GM13977 (cell line): Measurements from ENCODE around the gene BIRC7.

Source experiments
- DNase-seq: peaks from one replicate; pipeline ENCODE4 v3.0.0; 2012; ENCODE audit warnings: low spot score
- in situ Hi-C: fragments of 300-500 bp; cut with MboI; formaldehyde crosslinking; loops from one replicate; pipeline ENCODE4 v1.12.0; 2022; ENCODE audit warnings: low sequenced_read_pairs, low pct_unique_long_range_greater_than_20kb, mixed read lengths, inconsistent platforms; ENCODE audit not compliant: unreplicated experiment
- TF ChIP-seq, protein P1 (sequence below): IDR thresholded peaks from 2 replicates; pipeline ENCODE4 v1.5.1; 2012; ENCODE audit warnings: mild to moderate bottlenecking, control low read depth; ENCODE audit not compliant: insufficient read depth; ENCODE audit errors: extremely low read depth, missing control alignments

The BIRC7 gene

GRCh38 chr20:63254606-63255384 lies 19.1 kb downstream of the BIRC7 start:
- TF ChIP-seq, protein P1, sequence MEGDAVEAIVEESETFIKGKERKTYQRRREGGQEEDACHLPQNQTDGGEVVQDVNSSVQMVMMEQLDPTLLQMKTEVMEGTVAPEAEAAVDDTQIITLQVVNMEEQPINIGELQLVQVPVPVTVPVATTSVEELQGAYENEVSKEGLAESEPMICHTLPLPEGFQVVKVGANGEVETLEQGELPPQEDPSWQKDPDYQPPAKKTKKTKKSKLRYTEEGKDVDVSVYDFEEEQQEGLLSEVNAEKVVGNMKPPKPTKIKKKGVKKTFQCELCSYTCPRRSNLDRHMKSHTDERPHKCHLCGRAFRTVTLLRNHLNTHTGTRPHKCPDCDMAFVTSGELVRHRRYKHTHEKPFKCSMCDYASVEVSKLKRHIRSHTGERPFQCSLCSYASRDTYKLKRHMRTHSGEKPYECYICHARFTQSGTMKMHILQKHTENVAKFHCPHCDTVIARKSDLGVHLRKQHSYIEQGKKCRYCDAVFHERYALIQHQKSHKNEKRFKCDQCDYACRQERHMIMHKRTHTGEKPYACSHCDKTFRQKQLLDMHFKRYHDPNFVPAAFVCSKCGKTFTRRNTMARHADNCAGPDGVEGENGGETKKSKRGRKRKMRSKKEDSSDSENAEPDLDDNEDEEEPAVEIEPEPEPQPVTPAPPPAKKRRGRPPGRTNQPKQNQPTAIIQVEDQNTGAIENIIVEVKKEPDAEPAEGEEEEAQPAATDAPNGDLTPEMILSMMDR = peak; percentile 36
- in situ Hi-C loops = no loop called here
- DNase-seq = no peak

DNA sequence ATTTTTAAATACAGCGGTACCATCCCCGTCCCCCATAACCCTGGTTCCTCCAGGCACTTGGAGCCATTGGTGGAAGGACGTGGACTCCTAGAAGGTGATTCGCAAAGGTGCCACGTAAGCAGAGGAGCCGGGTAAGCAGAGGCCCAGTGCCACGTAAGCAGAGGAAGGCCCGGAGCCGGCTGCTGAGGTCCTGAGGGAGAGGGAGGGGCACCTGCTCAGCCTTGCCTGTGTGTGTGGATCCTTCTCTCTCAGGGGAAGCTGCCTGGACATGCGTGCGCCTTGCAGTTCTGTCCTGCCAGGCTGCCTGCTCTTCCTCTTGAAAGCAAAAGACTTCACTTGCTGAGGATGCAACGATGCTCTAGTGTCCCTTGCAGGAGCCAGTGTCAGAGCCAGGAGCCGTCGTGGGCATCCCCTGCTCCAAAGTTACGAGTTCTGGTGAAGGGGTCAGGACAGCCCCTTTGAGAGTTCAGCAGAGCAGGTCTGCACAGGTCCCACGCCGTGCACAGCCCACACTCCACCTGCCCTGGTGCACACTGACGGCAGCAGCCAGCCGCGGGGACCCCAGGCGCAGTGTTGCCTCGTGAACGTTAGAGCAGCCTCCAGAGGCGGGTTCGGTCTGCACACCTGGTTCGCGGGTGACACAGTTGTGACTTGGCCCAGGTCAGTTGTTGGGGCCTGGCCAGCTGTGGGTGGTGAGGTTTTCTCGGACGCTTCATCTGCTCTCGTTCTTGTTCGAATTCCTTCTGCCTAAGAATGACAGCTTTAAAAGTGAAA lies 20.4 kb downstream of the BIRC7 start:
- in situ Hi-C loops = no loop called here

DNA sequence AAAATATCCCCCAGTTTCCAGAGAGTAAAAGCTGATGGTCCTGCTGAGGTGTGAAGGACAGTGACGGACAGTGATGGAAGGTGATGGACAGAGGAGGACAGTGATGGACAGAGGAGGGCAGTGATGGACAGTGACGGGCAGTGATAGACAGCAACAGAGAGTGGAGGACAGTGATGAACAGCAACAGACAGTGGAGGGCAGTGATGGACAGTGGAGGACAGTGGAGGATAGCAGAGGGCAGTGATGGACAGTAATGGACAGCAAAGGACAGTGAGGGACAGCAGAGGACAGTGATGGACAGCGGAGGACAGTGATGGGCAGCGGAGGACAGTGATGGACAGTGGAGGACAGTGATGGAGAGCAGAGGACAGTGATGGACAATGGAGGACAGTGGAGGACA lies 21.2 kb downstream of the BIRC7 start:
- no peak for DNase-seq
- TF ChIP-seq, protein P1 = no peak
- in situ Hi-C loops = no loop called here

More for the DNA sequence above, 20.4 kb downstream of the BIRC7 start:
- TF ChIP-seq, protein P1 = no peak
- DNase-seq = no peak

- TF ChIP-seq, protein P1 = no peak
- in situ Hi-C loops = no loop called here
Measured at GRCh38 chr20:63257629-63258028, 21.9 kb downstream of the BIRC7 start.

DNA sequence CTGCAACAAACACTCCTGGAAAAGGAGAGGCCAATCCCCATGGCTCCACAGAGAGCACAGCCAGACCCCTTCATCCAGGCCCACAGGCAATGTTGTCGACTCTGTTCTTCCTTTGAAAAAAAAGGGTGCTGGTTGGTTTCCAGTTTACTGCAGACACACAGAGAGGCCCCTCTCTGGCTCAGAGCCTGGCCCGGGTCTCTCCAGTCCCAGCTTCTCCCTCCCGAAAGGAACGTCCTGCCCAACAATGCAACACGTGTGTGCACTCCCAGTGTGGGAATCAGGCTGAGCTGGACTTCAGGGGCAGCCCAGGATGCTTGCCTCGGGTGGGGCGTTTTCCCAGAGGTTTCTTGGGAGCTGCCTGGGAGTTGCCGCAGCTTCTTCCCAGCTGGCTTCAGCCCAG lies 23.1 kb downstream of the BIRC7 start:
- DNase-seq = no peak
- in situ Hi-C loops = no loop called here
- TF ChIP-seq, protein P1 = no peak

More at GRCh38 chr20:63257629-63258028, 21.9 kb downstream of the BIRC7 start:
- no peak for DNase-seq

DNA sequence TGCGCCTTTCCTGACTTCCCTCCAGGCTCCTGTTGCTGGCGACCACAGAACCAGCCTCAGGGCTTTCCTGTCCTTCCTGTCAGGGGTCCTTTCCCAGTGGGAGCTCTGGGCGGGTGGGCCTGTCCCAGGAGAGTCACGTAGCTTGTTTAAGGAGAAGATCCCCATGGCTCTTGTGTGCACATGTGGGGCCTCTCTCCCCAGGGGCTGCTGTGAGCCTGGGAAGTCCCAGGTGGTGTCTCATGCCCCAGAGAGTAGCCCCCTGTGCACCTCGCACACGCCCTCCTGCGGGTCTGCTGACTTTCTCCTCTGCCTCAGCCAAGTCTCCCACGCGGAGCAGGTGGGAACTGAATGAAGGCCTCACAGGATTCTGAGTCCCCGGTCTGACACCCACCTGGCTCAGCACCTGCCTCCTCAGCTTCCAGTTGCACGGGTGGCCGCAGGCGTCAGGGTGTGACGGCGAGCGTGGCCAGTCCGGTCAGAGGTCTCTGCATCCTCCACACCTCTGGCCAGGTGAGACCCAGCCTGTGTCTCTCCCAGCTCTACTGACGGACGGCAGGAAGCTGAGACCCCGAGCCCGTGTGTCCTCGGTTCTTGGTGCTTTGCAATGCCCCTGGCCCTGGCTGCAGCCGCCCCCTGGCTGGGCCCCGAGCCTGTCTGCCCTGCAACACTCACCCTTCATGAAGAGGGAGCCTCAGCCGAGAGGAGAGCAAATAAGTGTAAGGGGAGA lies 24.2 kb downstream of the BIRC7 start:
- TF ChIP-seq, protein P1 = no peak
- DNase-seq = no peak
- in situ Hi-C loops = no loop called here
